DND-41 (cell line): ENCODE measurements around the gene GSS.

Source experiments
- ATAC-seq: fragments of 200-7000 bp; cut with Tn5 transposase; 3 replicates; pipeline ENCODE4 v1.9.1; 2021; ENCODE audit warnings: low read depth; ENCODE audit not compliant: insufficient read depth
- DNase-seq: peaks from one replicate; pipeline ENCODE4 v3.0.0-alpha.2; 2020
- H2AFZ ChIP-seq: 2 replicates; pipeline ENCODE4 v1.6.0; 2012; ENCODE audit warnings: low read depth, low read length
- H3K27ac ChIP-seq: 2 replicates; pipeline ENCODE4 v1.5.1; 2012; ENCODE audit warnings: low read length, inconsistent platforms
- H3K27me3 ChIP-seq: fragments of 200-600 bp; sonication (generic); 2 replicates; pipeline ENCODE4 v1.6.0; 2012; ENCODE audit warnings: low read length, mild to moderate bottlenecking, inconsistent platforms; ENCODE audit not compliant: insufficient read depth, poor library complexity
- H3K36me3 ChIP-seq: 2 replicates; pipeline ENCODE4 v1.5.1; 2012; ENCODE audit warnings: low read length, inconsistent platforms; ENCODE audit not compliant: insufficient read depth
- H3K4me1 ChIP-seq: 2 replicates; pipeline ENCODE4 v1.5.1; 2012; ENCODE audit warnings: mild to moderate bottlenecking, low read length; ENCODE audit not compliant: insufficient read depth
- H3K4me2 ChIP-seq: 2 replicates; pipeline ENCODE4 v1.6.0; 2012; ENCODE audit warnings: mild to moderate bottlenecking, moderate library complexity, low read length, inconsistent platforms; ENCODE audit not compliant: insufficient read depth
- H3K4me3 ChIP-seq, 2 experiments: fragments of 200-600 bp in 1 of 2; shearing (Covaris generic) in 1 of 2; 2 replicates each; pipeline ENCODE4 v1.5.1; 2012 to 2016; ENCODE audit warnings: inconsistent platforms in 2 of 2, low read length in 2 of 2, mild to moderate bottlenecking in 2 of 2, low read depth in 1 of 2, moderate library complexity in 1 of 2
- H3K79me2 ChIP-seq: 2 replicates; pipeline ENCODE4 v1.6.0; 2012; ENCODE audit warnings: low read length, inconsistent platforms; ENCODE audit not compliant: insufficient read depth
- H3K9ac ChIP-seq: 2 replicates; pipeline ENCODE4 v1.6.0; 2012; ENCODE audit warnings: low read depth, mild to moderate bottlenecking, inconsistent platforms, low read length, moderate library complexity
- H3K9me3 ChIP-seq: 2 replicates; pipeline ENCODE4 v1.5.1; 2012; ENCODE audit warnings: low read length, moderate library complexity, mild to moderate bottlenecking, inconsistent platforms; ENCODE audit not compliant: insufficient read depth, severe bottlenecking
- H4K20me1 ChIP-seq: 2 replicates; pipeline ENCODE4 v1.6.0; 2012; ENCODE audit warnings: low read length; ENCODE audit not compliant: insufficient read depth
- CTCF ChIP-seq: IDR thresholded peaks from 2 replicates; pipeline ENCODE4 v1.5.1; 2012; ENCODE audit warnings: borderline replicate concordance, low read length, moderate library complexity, mild to moderate bottlenecking; ENCODE audit not compliant: poor library complexity, severe bottlenecking; ENCODE audit errors: extremely low read depth
- EZH2 ChIP-seq: IDR thresholded peaks from 3 replicates; pipeline ENCODE4 v1.6.1; 2012; ENCODE audit warnings: borderline replicate concordance, low read depth, mild to moderate bottlenecking, moderate library complexity, low read length, inconsistent platforms; ENCODE audit not compliant: severe bottlenecking

The GSS gene

DNA sequence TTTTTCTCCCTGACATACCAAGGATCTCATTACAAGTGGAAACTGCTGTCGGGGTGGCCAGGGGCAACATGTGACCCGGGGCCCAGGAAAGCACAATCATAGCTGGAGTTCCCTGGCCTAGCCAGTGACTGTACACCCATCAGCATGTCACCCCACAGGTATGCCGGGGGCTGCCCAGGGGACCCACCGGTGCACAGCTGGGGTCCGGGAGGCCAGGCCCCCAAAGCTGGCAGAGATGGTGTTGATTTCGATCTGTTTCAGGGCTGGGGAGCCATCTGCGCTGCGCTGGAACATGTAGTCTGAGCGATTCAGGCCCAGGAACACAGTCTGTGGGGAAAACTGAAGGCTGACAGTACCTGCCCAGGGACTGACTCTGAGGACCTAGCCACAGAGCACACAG, 13.3 kb downstream of the GSS start:
- Histone ChIP-seq H3K27ac (no peak overlapping the region), H3K4me1 (no peaks in the 10 kb centered on the region), H3K4me3 (no peak overlapping the region), H3K36me3 (peaks cover 67% of the 10 kb centered on the region), H3K79me2 (no peaks in the 10 kb centered on the region), H2AFZ (no peak overlapping the region), H4K20me1 (no peaks in the 10 kb centered on the region), H3K9ac (no peak overlapping the region), H3K27me3 (no peaks in the 10 kb centered on the region), H3K9me3 (no peaks in the 10 kb centered on the region), H3K4me2 (no peak overlapping the region)
- DNase-seq (no peak), ATAC-seq (no peak)
- TF ChIP-seq EZH2: no peak

DNA sequence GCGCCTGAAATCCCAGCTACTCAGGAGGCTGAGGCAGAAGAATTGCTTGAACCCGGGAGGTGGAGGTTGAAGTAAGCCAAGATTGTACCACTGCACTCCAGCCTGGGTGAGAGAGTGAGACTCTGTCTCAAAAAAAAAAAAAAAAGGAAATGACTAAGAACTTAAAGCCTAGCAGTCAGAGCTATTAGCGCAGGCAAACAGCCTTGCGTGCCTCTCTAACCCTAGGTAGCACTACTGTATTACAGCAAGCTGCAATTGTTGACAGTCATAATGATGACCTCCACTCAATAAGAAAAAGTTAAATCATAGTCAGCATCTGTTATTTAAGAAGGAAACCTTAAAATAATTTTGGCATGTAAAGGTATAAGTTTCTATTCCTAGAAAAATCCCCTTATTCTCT, 14.4 kb downstream of the GSS start:
- Histone ChIP-seq H2AFZ (no peak overlapping the region), H3K36me3 (peaks cover 70% of the 10 kb centered on the region), H3K27me3 (no peaks in the 10 kb centered on the region), H4K20me1 (no peaks in the 10 kb centered on the region), H3K9ac (no peak overlapping the region), H3K79me2 (no peaks in the 10 kb centered on the region), H3K4me2 (no peak overlapping the region), H3K9me3 (no peaks in the 10 kb centered on the region), H3K27ac (no peak overlapping the region), H3K4me1 (no peaks in the 10 kb centered on the region), H3K4me3 (no peak overlapping the region)
- ATAC-seq (no peak), DNase-seq (no peak)
- TF ChIP-seq CTCF (no peak), EZH2 (no peak)

DNA sequence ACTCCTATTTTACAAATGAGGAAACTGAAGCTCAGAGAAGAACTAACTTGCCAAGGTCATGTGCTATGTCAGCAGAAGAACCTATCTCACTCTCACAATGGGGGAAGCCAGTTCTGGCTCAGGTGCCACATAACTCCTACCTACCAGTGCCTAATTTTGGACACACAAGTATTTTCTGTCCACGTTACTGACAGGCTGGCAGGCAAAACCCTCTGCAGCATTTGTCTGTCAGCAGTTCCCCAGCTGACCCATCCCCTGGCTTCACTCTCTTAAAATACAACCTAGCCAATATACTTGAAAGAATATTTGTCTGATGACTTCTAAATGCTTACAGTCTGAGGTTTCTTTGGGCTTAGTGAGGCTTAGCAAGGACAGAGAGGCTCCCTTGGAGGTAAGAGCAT, 15.5 kb downstream of the GSS start:
- H3K4me3 ChIP-seq: no peak overlapping the region
- no peaks in the 10 kb centered on the region for H3K79me2 ChIP-seq
- H3K9me3 ChIP-seq: no peaks in the 10 kb centered on the region
- no peak for TF ChIP-seq EZH2
- TF ChIP-seq CTCF: no peak
- no peak overlapping the region for H3K4me2 ChIP-seq
- H3K36me3 ChIP-seq: peaks cover 65% of the 10 kb centered on the region
- H3K4me1 ChIP-seq: no peaks in the 10 kb centered on the region
- no peaks in the 10 kb centered on the region for H3K27me3 ChIP-seq
- H3K9ac ChIP-seq: no peak overlapping the region
- H4K20me1 ChIP-seq: no peaks in the 10 kb centered on the region
- H2AFZ ChIP-seq: no peak overlapping the region
- ATAC-seq (no peak), DNase-seq (no peak)
- H3K27ac ChIP-seq: no peak overlapping the region

DNA sequence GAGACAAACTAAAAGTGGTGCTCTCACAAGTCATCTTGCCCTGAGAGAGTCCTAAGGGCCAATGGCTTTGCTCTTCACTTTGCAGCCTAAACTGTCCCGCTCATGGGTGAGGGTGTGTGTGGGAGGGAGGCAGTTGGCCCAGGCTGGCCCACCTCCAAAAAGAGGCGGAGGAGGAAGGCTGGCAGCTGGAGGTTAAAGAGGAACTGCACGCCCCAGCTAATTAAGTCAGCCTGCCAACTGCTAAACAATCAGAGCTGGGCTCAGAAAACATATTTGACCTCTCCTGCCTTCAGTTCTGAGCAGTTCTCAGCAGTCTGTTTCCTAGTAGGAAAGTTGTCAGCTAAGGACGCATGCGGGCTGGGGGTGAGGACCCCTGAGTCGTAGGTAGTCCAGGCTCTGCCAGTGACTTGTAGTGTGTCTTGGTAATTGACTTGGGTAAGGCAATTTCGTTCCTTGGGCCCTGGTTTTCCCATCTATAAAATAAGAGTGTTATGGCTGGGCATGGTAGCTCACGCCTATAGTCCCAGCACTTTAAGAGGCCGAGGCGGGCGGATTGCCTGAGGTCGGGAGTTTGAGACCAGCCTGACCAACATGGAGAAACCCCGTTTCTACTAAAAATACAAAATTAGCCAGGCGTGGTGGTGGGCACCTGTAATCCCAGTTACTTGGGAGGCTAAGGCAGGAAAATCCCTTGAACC, 17.0 kb downstream of the GSS start:
- H4K20me1 ChIP-seq: no peaks in the 10 kb centered on the region
- ATAC-seq (no peak), DNase-seq (no peak)
- no peaks in the 10 kb centered on the region for H3K9me3 ChIP-seq
- no peaks in the 10 kb centered on the region for H3K27me3 ChIP-seq
- no peak overlapping the region for H3K4me3 ChIP-seq
- no peak overlapping the region for H3K27ac ChIP-seq
- no peaks in the 10 kb centered on the region for H3K4me1 ChIP-seq
- TF ChIP-seq EZH2 (no peak), CTCF (no peak)
- H3K9ac ChIP-seq: no peak overlapping the region
- H3K36me3 ChIP-seq: peaks cover 62% of the 10 kb centered on the region
- H3K4me2 ChIP-seq: no peak overlapping the region
- H3K79me2 ChIP-seq: no peaks in the 10 kb centered on the region
- H2AFZ ChIP-seq: no peak overlapping the region
